ENCODE measurements around the gene ZFPM1.

The ZFPM1 gene

DNA sequence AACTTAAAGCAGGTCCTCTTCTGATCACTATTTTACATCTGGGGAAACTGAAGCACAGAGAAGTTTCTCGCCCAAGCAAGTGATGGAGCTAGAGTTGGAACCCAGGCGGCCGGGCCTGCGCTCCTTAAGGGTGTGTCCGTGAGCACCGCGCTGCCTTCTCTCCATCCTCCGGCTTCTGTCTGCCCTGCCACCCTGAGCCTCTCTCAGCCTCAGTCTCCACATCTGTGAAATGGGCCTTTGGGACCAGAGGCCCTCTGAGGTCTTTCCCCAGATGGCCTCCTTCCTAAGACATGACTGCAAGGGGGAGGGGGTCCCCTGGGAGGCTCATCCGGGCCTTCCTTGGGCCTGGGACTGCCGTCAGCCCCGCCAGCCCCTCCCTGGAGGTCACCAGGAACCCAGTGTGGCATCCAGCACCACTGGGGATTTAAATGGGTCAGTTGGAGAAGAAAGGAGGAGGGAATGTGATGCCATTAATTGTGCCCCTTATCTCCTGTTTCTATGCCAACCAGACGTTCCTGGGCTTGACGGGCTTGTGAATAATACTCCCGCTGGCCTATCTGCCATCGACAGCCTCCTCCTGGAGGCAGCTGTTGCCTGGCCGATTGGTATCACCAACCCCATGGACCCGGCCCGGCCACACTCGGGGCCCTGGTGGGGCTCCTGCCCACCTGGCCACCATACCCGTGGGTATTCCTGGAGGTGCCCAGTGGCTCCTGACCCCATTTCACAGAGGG, 5.1 kb downstream of the ZFPM1 start:
- no peaks in the 10 kb centered on the region for H3K27me3 ChIP-seq (ENCODE audit: control insufficient read depth in 2 of 2, insufficient read depth in 2 of 2, low read length in 2 of 2)
- no peaks in the 10 kb centered on the region for H3K36me3 ChIP-seq (ENCODE audit: control insufficient read depth in 2 of 2, insufficient read depth in 2 of 2, low read length in 2 of 2)
- no peak overlapping the region for H3K4me3 ChIP-seq (ENCODE audit: low read length in 2 of 2)
- H3K4me1 ChIP-seq (ENCODE audit: control insufficient read depth in 2 of 2, insufficient read depth in 2 of 2, low read length in 2 of 2): peaks cover 14 to 21% of the 10 kb centered on the region in 2 donors
- H3K9me3 ChIP-seq (ENCODE audit: control insufficient read depth in 2 of 2, low read length in 2 of 2): no peaks in the 10 kb centered on the region
- no peak overlapping the region for H3K27ac ChIP-seq (ENCODE audit: low read depth in 2 of 2, low read length in 2 of 2)
- H3K9ac ChIP-seq (ENCODE audit: low read depth in 1 of 2, low read length in 2 of 2): no peak overlapping the region

DNA sequence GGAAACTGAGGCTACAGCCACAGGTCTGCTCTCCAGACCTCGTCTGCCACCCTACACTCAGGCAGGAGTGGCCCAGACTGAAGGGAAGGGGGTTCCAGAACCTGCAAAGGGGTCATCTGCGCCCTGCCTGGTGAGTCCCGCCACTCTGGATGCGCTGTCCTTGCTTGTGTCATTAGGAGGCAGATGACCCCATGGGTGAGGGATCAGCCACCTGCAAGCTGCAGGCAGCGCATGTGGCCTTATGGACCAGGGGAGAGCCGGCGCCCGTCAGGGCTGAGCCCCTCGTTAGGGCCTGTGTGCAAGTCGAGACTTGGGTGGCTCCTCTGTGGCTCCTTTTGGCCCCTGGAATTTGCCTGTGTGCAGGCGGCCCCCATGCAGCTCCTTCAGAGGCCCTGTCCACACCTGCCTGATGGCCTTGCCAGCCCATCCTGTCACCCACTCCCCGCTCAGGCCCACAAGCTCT, 5.7 kb downstream of the ZFPM1 start:
- Histone ChIP-seq H3K9ac (ENCODE audit: low read depth in 1 of 2, low read length in 2 of 2) (no peak overlapping the region), H3K4me1 (ENCODE audit: control insufficient read depth in 2 of 2, insufficient read depth in 2 of 2, low read length in 2 of 2) (peaks cover 14 to 21% of the 10 kb centered on the region in 2 donors), H3K4me3 (ENCODE audit: low read length in 2 of 2) (no peak overlapping the region), H3K27me3 (ENCODE audit: control insufficient read depth in 2 of 2, insufficient read depth in 2 of 2, low read length in 2 of 2) (no peaks in the 10 kb centered on the region), H3K9me3 (ENCODE audit: control insufficient read depth in 2 of 2, low read length in 2 of 2) (no peaks in the 10 kb centered on the region), H3K36me3 (ENCODE audit: control insufficient read depth in 2 of 2, insufficient read depth in 2 of 2, low read length in 2 of 2) (no peaks in the 10 kb centered on the region), H3K27ac (ENCODE audit: low read depth in 2 of 2, low read length in 2 of 2) (no peak overlapping the region)

DNA sequence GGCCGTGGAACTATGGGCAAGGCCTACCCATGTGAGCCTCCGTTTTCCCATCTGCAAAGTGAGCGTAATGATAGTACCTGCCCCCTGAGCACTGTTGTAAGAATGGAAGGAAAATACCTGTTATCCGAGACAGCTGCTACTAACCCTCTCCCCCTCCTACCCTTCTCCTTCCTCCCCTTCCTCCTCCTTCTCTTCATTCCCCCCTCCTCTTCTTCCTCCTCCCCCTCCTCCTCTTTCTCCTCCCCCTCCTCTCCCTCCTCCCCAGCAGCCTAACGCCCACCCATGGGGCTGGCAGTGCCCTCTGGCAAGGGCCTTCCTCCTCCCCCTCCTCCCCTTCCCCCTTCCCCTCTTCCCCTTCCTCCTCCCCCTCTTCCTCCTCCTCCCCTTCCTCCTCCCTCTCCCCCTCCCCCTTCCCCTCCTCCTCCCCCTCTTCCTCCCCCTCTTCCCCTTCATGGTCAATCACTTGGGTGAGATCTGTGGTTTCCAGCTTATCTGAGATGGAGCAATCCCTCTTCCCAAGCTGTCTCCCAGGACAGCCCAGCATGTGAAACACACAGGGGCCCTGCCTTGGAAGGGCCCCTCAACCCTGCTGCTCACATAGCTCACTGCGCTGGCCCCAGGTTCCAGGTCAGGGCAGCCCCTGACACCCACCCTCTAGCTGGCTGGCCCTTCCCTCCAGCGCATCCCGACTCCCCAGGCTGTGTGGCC, 6.4 kb downstream of the ZFPM1 start:
- Histone ChIP-seq H3K9ac (ENCODE audit: low read depth in 1 of 2, low read length in 2 of 2) (no peak overlapping the region), H3K36me3 (ENCODE audit: control insufficient read depth in 2 of 2, insufficient read depth in 2 of 2, low read length in 2 of 2) (no peaks in the 10 kb centered on the region), H3K4me1 (ENCODE audit: control insufficient read depth in 2 of 2, insufficient read depth in 2 of 2, low read length in 2 of 2) (peaks cover 7 to 15% of the 10 kb centered on the region in 2 donors), H3K27ac (ENCODE audit: low read depth in 2 of 2, low read length in 2 of 2) (no peak overlapping the region), H3K4me3 (ENCODE audit: low read length in 2 of 2) (no peak overlapping the region), H3K9me3 (ENCODE audit: control insufficient read depth in 2 of 2, low read length in 2 of 2) (no peaks in the 10 kb centered on the region), H3K27me3 (ENCODE audit: control insufficient read depth in 2 of 2, insufficient read depth in 2 of 2, low read length in 2 of 2) (no peaks in the 10 kb centered on the region)

DNA sequence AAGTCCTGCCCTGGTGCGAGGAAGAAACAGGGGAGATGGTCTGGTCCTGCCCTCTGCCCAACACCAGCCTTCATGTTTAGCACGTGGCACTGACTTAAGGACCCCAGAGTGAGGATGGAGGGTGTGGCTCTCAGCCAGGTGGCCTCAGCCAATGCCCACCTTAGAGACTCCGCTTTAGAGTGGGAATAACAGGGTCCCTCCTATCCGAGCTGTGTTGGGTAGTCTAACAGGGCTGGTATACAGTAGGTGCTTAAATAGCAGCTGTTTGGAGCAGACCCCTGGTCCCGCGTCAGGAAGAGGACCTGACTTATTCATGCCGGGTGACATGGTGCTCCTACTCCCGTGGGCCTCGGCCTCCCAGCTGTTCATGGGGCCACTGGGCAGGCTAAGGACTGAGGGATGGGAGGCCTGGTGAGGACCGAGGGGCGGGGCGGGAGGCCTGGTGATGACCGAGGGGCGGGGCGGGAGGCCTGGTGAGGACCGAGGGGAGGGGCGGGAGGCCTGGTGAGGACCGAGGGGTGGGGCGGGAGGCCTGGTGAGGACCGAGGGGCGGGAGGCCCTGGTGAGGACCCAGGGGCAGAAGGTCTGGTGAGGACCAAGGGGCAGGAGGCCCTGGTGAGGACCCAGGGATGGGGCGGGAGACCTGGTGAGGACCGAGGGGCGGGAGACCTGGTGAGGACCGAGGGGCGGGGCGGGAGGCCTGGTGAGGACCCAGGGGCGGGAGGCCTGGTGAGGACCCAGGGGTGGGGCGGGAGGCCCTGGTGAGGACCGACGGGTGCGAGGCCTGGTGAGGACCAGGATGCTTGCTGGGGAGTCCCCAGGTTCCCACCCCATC, 7.6 kb downstream of the ZFPM1 start:
- Histone ChIP-seq H3K4me1 (ENCODE audit: control insufficient read depth in 2 of 2, insufficient read depth in 2 of 2, low read length in 2 of 2) (peaks cover 6 to 13% of the 10 kb centered on the region in 2 donors), H3K9me3 (ENCODE audit: control insufficient read depth in 2 of 2, low read length in 2 of 2) (no peaks in the 10 kb centered on the region), H3K27ac (ENCODE audit: low read depth in 2 of 2, low read length in 2 of 2) (no peak overlapping the region), H3K9ac (ENCODE audit: low read depth in 1 of 2, low read length in 2 of 2) (no peak overlapping the region), H3K36me3 (ENCODE audit: control insufficient read depth in 2 of 2, insufficient read depth in 2 of 2, low read length in 2 of 2) (no peaks in the 10 kb centered on the region), H3K27me3 (ENCODE audit: control insufficient read depth in 2 of 2, insufficient read depth in 2 of 2, low read length in 2 of 2) (no peaks in the 10 kb centered on the region), H3K4me3 (ENCODE audit: low read length in 2 of 2) (no peak overlapping the region)

DNA sequence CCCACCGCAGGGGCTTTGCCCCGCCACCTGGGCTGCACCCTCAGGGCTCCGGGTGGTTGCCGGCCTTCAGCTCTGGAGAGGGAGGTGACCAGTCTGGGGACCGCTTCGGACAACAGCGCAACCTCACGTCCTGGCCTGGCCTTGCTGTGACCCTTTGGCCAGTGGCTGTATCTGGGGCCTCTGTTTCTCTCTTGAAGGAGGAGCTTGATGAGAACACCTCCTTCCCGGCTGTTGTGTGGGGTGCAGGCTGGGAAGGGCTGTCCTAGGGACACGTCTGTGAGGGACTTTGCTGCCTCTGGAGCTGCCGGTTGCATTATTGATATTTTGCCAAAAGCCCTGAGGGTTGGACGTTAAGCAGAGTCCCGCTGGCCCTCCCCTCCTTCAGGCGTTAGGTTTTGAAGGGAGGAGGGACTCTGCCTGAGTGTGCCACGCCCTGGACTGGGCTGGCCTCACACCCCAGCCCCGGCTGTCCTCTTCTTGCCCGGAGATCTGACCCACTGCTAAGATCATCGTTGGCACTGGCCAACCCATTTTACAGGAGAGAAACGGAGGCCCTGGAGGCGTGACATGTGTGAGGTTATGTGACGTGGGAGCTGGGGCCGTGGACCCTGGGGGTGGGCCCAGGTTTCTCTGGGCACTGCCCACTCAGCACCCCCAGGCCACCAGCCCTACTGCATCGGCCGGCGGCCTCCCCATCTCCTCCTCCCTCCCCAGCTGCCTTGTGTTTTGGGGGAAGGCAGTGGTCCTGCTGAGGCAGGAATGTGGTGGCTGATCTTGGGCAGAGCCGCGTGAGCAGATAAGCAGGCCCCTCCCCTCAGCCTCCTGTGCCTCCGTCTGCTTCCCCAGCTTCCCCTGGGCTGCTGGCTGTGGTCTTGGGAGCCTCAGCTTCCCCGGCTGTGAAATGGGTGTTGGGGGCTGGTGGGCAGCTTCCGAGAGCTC, 8.5 kb downstream of the ZFPM1 start:
- Histone ChIP-seq H3K27me3 (ENCODE audit: control insufficient read depth in 2 of 2, insufficient read depth in 2 of 2, low read length in 2 of 2) (no peaks in the 10 kb centered on the region), H3K27ac (ENCODE audit: low read depth in 2 of 2, low read length in 2 of 2) (no peak overlapping the region), H3K4me1 (ENCODE audit: control insufficient read depth in 2 of 2, insufficient read depth in 2 of 2, low read length in 2 of 2) (peaks cover 0 to 4% of the 10 kb centered on the region in 2 donors), H3K36me3 (ENCODE audit: control insufficient read depth in 2 of 2, insufficient read depth in 2 of 2, low read length in 2 of 2) (no peaks in the 10 kb centered on the region), H3K4me3 (ENCODE audit: low read length in 2 of 2) (no peak overlapping the region), H3K9me3 (ENCODE audit: control insufficient read depth in 2 of 2, low read length in 2 of 2) (no peaks in the 10 kb centered on the region), H3K9ac (ENCODE audit: low read depth in 1 of 2, low read length in 2 of 2) (no peak overlapping the region)

DNA sequence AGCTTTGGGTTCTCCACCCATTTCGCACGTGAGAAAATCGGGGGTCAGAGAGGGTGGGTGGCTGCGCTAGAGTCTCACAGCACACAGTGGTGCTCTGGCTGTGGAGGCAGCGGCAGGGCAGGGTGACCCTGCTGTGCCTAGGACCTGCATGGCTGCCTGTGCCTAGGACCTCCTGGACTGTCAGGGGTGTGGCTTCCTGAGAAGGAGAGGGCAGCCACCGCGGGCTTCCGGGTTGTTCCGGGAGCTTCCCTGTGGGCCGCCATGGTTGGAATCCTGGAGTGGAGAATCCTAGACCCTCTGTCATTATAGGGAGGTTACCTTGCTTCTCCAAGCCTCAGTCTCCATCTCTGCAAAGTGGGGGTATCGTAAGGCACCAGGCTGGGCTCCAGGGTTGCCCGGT, 9.3 kb downstream of the ZFPM1 start:
- Histone ChIP-seq H3K9ac (ENCODE audit: low read depth in 1 of 2, low read length in 2 of 2) (no peak overlapping the region), H3K27me3 (ENCODE audit: control insufficient read depth in 2 of 2, insufficient read depth in 2 of 2, low read length in 2 of 2) (no peaks in the 10 kb centered on the region), H3K4me3 (ENCODE audit: low read length in 2 of 2) (no peak overlapping the region), H3K4me1 (ENCODE audit: control insufficient read depth in 2 of 2, insufficient read depth in 2 of 2, low read length in 2 of 2) (peaks cover 0 to 3% of the 10 kb centered on the region in 2 donors), H3K36me3 (ENCODE audit: control insufficient read depth in 2 of 2, insufficient read depth in 2 of 2, low read length in 2 of 2) (no peaks in the 10 kb centered on the region), H3K9me3 (ENCODE audit: control insufficient read depth in 2 of 2, low read length in 2 of 2) (no peaks in the 10 kb centered on the region), H3K27ac (ENCODE audit: low read depth in 2 of 2, low read length in 2 of 2) (no peak overlapping the region)

DNA sequence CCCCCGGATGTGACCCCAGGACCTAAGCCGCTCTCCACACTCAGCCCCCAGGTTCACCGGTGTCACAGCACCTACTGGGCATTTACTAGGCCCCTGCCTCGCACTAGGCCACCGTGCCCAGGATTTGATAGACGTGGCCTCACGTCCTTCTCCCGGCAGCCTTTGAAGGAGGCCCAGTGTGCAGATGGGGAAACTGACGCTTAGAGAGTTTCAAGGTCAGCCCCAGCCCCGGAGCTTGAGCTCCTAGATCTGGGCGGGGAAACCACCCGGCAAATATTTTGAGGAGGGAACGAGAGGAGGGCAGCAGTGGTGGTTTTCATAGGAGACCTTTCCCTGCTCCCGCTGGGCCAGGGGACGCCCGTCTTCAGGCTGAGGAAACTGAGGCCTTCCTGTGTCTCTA, 10.3 kb downstream of the ZFPM1 start:
- H3K36me3 ChIP-seq (ENCODE audit: control insufficient read depth in 2 of 2, insufficient read depth in 2 of 2, low read length in 2 of 2): no peaks in the 10 kb centered on the region
- no peaks in the 10 kb centered on the region for H3K9me3 ChIP-seq (ENCODE audit: control insufficient read depth in 2 of 2, low read length in 2 of 2)
- H3K27me3 ChIP-seq (ENCODE audit: control insufficient read depth in 2 of 2, insufficient read depth in 2 of 2, low read length in 2 of 2): no peaks in the 10 kb centered on the region
- H3K4me1 ChIP-seq (ENCODE audit: control insufficient read depth in 2 of 2, insufficient read depth in 2 of 2, low read length in 2 of 2): peaks cover 0 to 3% of the 10 kb centered on the region in 2 donors
- no peak overlapping the region for H3K9ac ChIP-seq (ENCODE audit: low read depth in 1 of 2, low read length in 2 of 2)
- H3K27ac ChIP-seq (ENCODE audit: low read depth in 2 of 2, low read length in 2 of 2): no peak overlapping the region
- H3K4me3 ChIP-seq (ENCODE audit: low read length in 2 of 2): no peak overlapping the region

DNA sequence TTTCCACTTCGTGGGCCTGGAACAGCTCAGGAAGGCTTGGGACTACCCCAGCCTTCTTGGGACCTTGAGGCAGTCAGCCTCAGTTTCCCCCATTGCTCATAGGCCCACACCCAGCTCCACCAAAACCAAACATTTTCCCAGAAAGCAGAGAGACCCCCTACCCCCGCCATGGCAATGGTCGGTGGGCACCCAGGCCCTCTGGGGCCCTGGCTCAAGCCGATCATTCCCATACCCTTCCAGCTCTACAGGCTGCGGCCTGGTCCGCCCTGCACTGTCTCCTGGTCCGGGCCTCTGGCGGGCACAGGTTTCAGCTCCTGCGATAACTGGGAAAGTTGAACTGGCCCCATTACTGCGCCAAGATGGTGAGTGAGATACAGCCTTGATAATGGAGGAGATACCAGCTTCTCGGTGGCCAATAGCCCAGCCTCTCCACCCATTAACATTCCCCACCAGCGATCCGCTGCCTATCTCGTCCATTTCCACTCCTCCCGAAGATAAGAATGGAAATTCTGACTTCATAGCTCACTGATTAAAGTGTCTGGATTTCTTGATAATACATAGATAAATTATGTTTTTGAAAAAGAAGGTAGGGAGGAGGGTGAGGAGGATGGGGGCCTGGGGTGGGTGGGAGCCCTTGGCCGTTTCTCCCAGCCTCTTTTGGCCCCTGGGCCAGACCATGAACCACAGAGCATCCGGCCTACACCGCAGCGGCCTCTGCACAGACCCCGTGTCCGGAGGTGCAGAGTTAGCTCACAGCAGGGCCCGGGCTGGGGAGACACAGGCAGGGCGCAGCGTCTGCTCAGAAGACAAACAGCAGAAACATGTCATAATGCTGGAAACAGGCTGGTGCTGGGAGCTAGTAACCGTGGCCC, 11.6 kb downstream of the ZFPM1 start:
- no peak overlapping the region for H3K27ac ChIP-seq (ENCODE audit: low read depth in 2 of 2, low read length in 2 of 2)
- no peak overlapping the region for H3K9ac ChIP-seq (ENCODE audit: low read depth in 1 of 2, low read length in 2 of 2)
- H3K4me3 ChIP-seq (ENCODE audit: low read length in 2 of 2): no peak overlapping the region
- H3K27me3 ChIP-seq (ENCODE audit: control insufficient read depth in 2 of 2, insufficient read depth in 2 of 2, low read length in 2 of 2): no peaks in the 10 kb centered on the region
- H3K36me3 ChIP-seq (ENCODE audit: control insufficient read depth in 2 of 2, insufficient read depth in 2 of 2, low read length in 2 of 2): no peaks in the 10 kb centered on the region
- H3K4me1 ChIP-seq (ENCODE audit: control insufficient read depth in 2 of 2, insufficient read depth in 2 of 2, low read length in 2 of 2): peaks cover 0 to 3% of the 10 kb centered on the region in 2 donors
- H3K9me3 ChIP-seq (ENCODE audit: control insufficient read depth in 2 of 2, low read length in 2 of 2): no peaks in the 10 kb centered on the region

Data from mucosa of rectum (tissue), 2 donors.